Activated T-cell treated with anti-CD3 and anti-CD28 coated beads, Interleukin-2, amount 50 U/mL, for 72 hours (primary cell): ENCODE data around the gene DOCK1. TPM values are rescaled to one million over a fixed set of nuclear protein-coding genes. Genes with fewer than 3 reads are reported as not detected.

ENCODE experiments used
- ATAC-seq, 2 donors: fragments of 150-1000 bp; cut with Tn5 transposase; replicated peaks in 1 of 2; 2 replicates each; pipeline ENCODE4 v1.10.0; 2021; ENCODE audit warnings: moderate library complexity in 2 of 2, mild to moderate bottlenecking in 1 of 2
- DNase-seq, 2 donors: peaks; one replicate each; pipeline ENCODE4 v3.0.0; 2021 to 2022; ENCODE audit warnings: mixed read lengths in 1 of 2
- H3K27ac Mint-ChIP-seq: one replicate; pipeline ENCODE4 v1.8.0; 2022; ENCODE audit warnings: mild to moderate bottlenecking, moderate library complexity, mixed read lengths
- H3K27me3 Mint-ChIP-seq: one replicate; pipeline ENCODE4 v1.8.0; 2022; ENCODE audit warnings: low read depth, mixed read lengths
- H3K36me3 Mint-ChIP-seq, 2 donors: one replicate each; pipeline ENCODE4 v1.8.0; 2022; ENCODE audit warnings: mixed read lengths in 2 of 2, mild to moderate bottlenecking in 1 of 2; ENCODE audit not compliant: insufficient read depth in 2 of 2
- H3K4me1 Mint-ChIP-seq: one replicate; pipeline ENCODE4 v1.8.0; 2022; ENCODE audit warnings: low read depth, mixed read lengths
- H3K4me3 Mint-ChIP-seq, 2 donors: one replicate each; pipeline ENCODE4 v1.8.0; 2022; ENCODE audit warnings: mild to moderate bottlenecking in 2 of 2, mixed read lengths in 2 of 2, moderate library complexity in 2 of 2
- H3K9me3 Mint-ChIP-seq, 2 donors: one replicate each; pipeline ENCODE4 v1.8.0; 2022; ENCODE audit warnings: mixed read lengths in 2 of 2
- total RNA-seq, 2 donors: library from RNA; stranded (reverse); gene quantifications; one replicate each; pipeline ENCODE4 v1.2.3, GENCODE V29; 2022

The DOCK1 gene
- total RNA-seq, 2 donors from 2014 or later = 0.35 to 0.53 TPM

DNA sequence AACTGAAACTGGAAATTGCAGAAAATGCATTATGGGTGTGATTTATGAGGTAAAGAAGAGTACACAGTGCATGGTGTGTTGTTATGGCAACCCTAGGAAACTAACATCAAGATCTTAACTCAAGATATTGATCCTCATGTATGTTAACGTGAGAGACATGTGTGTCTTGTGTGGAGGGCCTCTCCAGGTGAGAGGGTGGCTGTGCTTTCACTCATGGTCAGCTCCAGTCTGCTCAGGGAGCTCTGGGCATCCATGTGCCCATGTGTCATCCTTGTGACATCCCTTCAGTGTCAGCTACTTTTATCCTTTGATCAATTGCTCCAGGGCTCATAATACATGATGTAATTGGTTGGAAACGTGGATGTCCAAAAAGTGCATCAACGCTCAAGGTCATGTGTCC, 316.1 kb downstream of the DOCK1 start:
- Mint-ChIP-seq H3K4me3 (no peak overlapping the region), H3K9me3 (no peaks in the 10 kb centered on the region), H3K27me3 (no peaks in the 10 kb centered on the region), H3K36me3 (no peaks in the 10 kb centered on the region), H3K27ac (no peak overlapping the region), H3K4me1 (no peaks in the 10 kb centered on the region)
- ATAC-seq (no peak), DNase-seq (no peak)

GRCh38 chr10:127227027-127227426, 321.8 kb downstream of the DOCK1 start:
- no peaks in the 10 kb centered on the region for H3K27me3 Mint-ChIP-seq
- no peak overlapping the region for H3K27ac Mint-ChIP-seq
- DNase-seq (no peak), ATAC-seq (no peak)
- H3K36me3 Mint-ChIP-seq = no peaks in the 10 kb centered on the region
- no peaks in the 10 kb centered on the region for H3K9me3 Mint-ChIP-seq
- H3K4me3 Mint-ChIP-seq = no peak overlapping the region
- H3K4me1 Mint-ChIP-seq = no peaks in the 10 kb centered on the region

DNA sequence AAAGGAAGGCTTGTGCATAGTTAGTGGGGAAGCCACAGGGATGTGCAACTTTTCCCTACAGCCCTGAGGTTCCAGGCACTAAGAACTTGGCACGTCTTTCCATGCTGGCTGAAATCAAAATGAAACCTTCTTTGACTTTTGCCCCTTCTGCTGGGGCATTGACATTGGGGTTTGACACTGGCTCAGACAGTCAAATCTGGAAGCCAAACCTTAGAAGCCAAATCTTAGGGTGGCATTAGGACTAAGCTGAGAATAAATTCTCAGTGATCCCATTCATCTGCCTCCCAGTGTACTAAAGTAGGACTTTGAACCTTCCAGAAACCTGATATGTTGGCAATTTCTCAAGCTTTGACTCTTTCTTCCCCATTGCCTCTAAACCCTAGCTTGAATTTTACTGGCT, 322.4 kb downstream of the DOCK1 start:
- H3K27me3 Mint-ChIP-seq = no peaks in the 10 kb centered on the region
- no peak overlapping the region for H3K4me3 Mint-ChIP-seq
- no peaks in the 10 kb centered on the region for H3K36me3 Mint-ChIP-seq
- no peak overlapping the region for H3K27ac Mint-ChIP-seq
- no peaks in the 10 kb centered on the region for H3K9me3 Mint-ChIP-seq
- H3K4me1 Mint-ChIP-seq = no peaks in the 10 kb centered on the region
- no peak for DNase-seq
- no peak for ATAC-seq

- H3K27me3 Mint-ChIP-seq = no peaks in the 10 kb centered on the region
- no peak overlapping the region for H3K27ac Mint-ChIP-seq
- no peaks in the 10 kb centered on the region for H3K4me1 Mint-ChIP-seq
- DNase-seq (no peak), ATAC-seq (no peak)
- H3K9me3 Mint-ChIP-seq = no peaks in the 10 kb centered on the region
- H3K36me3 Mint-ChIP-seq = no peaks in the 10 kb centered on the region
- H3K4me3 Mint-ChIP-seq = no peak overlapping the region
Observed at GRCh38 chr10:127228195-127228787, 323.1 kb downstream of the DOCK1 start.

DNA sequence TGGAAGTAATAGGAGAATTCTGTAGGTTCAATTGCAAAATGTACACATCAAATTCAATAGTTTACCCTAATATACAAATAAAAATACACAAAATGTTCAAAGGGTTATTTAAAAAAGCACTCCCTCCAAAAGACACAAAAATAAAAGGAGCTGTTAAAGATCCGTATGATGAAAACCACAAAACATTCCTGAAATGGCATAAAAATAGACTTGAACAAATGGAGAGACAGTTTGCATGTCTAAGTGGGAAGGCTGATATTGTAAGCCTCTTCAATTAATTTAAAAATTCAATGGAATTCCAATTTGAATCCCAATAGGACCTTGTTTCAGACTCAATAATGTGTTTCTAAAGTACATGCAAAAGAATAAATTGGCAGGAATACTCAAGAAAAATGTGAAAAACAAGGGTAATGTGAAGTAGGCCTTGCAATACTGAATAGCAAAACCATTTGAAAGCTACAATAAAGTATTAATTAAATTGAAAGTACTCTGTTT, 329.1 kb downstream of the DOCK1 start:
- ATAC-seq (no peak), DNase-seq (no peak)
- Mint-ChIP-seq H3K4me1 (no peaks in the 10 kb centered on the region), H3K27me3 (no peaks in the 10 kb centered on the region), H3K4me3 (no peak overlapping the region), H3K9me3 (no peaks in the 10 kb centered on the region), H3K27ac (no peak overlapping the region), H3K36me3 (no peaks in the 10 kb centered on the region)

GRCh38 chr10:127236266-127236665, 331.0 kb downstream of the DOCK1 start:
- ATAC-seq (no peak), DNase-seq (no peak)
- Mint-ChIP-seq H3K4me1 (no peaks in the 10 kb centered on the region), H3K4me3 (no peak overlapping the region), H3K27me3 (no peaks in the 10 kb centered on the region), H3K9me3 (no peaks in the 10 kb centered on the region), H3K36me3 (no peaks in the 10 kb centered on the region), H3K27ac (no peak overlapping the region)

GRCh38 chr10:127242914-127243313, 337.7 kb downstream of the DOCK1 start:
- DNase-seq (no peak), ATAC-seq (no peak)
- Mint-ChIP-seq H3K27ac (no peak overlapping the region), H3K4me3 (no peak overlapping the region), H3K27me3 (peaks cover 7% of the 10 kb centered on the region), H3K36me3 (no peaks in the 10 kb centered on the region), H3K9me3 (no peaks in the 10 kb centered on the region), H3K4me1 (no peaks in the 10 kb centered on the region)

DNA sequence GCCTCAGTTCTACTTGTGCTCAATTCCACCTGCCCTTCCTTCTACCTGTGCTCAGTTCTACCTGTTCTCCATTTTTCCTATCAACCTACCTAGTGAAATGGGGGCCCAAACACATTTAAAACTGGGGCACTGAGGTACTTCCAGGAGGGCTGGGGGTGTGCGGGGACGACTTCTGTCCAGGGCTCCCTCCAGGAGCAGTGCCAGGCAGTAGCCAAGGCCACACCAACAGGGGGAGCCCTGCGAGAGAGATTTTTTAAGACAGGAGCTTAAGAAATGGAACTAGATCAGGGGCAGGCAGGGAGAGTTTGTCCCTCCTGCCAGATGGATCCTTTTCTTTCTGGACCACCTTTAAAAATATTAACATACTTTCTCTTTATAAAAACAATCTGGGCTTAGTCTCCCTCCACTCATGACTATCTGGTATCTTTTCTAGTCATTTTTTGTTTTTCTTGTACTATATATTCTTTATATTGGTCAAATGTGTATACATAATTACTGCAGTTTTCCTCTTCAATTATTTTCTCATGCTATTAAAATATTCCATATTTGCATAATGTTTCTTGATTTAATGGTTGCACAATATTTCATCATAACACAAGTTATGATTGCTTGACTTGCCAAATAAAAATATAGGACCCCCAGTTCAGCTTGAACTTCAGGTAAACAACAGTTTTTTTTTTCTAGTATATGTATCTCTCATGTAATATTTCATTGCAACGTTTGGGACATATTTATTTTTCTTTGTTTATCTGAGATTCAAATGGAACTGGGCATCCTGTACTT, 338.5 kb downstream of the DOCK1 start:
- Mint-ChIP-seq H3K9me3 (no peaks in the 10 kb centered on the region), H3K27me3 (peaks cover 7% of the 10 kb centered on the region), H3K27ac (no peak overlapping the region), H3K4me3 (no peak overlapping the region), H3K4me1 (no peaks in the 10 kb centered on the region), H3K36me3 (no peaks in the 10 kb centered on the region)
- no peak for ATAC-seq
- peak; percentile 23 to 44 for DNase-seq

GRCh38 chr10:127245456-127245855, 340.2 kb downstream of the DOCK1 start:
- ATAC-seq = no peak
- peaks cover 7% of the 10 kb centered on the region for H3K27me3 Mint-ChIP-seq
- H3K9me3 Mint-ChIP-seq = no peaks in the 10 kb centered on the region
- no peak overlapping the region for H3K27ac Mint-ChIP-seq
- no peak for DNase-seq
- H3K4me3 Mint-ChIP-seq = no peak overlapping the region
- no peaks in the 10 kb centered on the region for H3K4me1 Mint-ChIP-seq
- no peaks in the 10 kb centered on the region for H3K36me3 Mint-ChIP-seq

DNA sequence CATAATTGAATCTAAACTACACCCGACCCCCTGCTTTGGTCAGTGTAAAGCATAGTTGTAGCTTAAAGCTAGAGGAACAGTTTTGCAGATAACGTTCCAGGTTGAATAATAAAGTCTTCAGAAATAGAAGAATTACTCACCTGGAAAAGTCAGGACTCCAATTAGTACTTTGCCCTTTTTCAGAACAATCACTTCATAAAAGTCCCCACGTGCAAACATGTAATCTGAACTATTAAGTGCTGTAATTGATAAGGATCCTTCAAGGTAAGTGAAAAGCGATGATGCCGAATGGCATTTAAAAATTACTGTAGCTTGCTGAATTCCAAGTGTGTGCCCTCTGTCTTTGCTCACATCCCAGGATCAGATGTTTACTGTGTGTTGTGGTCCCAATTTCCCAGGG, 344.8 kb downstream of the DOCK1 start:
- Mint-ChIP-seq H3K9me3 (no peaks in the 10 kb centered on the region), H3K27ac (no peak overlapping the region), H3K27me3 (no peaks in the 10 kb centered on the region), H3K4me1 (peaks cover 10% of the 10 kb centered on the region), H3K4me3 (no peak overlapping the region), H3K36me3 (peaks cover 0 to 1% of the 10 kb centered on the region in 2 donors)
- ATAC-seq (no peak), DNase-seq (no peak)

- Mint-ChIP-seq H3K27me3 (peaks cover under 1% of the 10 kb centered on the region), H3K4me3 (no peak overlapping the region)
- ATAC-seq = no peak
Observed at GRCh38 chr10:127252818-127253217, 347.6 kb downstream of the DOCK1 start.

GRCh38 chr10:127254276-127254675, 349.0 kb downstream of the DOCK1 start:
- Mint-ChIP-seq H3K27me3 (peaks cover 7% of the 10 kb centered on the region), H3K27ac (no peak overlapping the region), H3K9me3 (no peaks in the 10 kb centered on the region), H3K36me3 (peaks cover 0 to 1% of the 10 kb centered on the region in 2 donors), H3K4me1 (peaks cover 10% of the 10 kb centered on the region), H3K4me3 (peak overlapping the region in 1 of 2 donors; percentile 0)
- no peak for DNase-seq
- ATAC-seq = no peak

More at GRCh38 chr10:127252818-127253217, 347.6 kb downstream of the DOCK1 start:
- peaks cover 0 to 1% of the 10 kb centered on the region in 2 donors for H3K36me3 Mint-ChIP-seq
- H3K27ac Mint-ChIP-seq = no peak overlapping the region
- no peaks in the 10 kb centered on the region for H3K9me3 Mint-ChIP-seq
- peaks cover 10% of the 10 kb centered on the region for H3K4me1 Mint-ChIP-seq
- no peak for DNase-seq

- peaks cover 7% of the 10 kb centered on the region for H3K27me3 Mint-ChIP-seq
- H3K4me3 Mint-ChIP-seq = no peak overlapping the region
- ATAC-seq = no peak
- no peak for DNase-seq
- H3K36me3 Mint-ChIP-seq = peaks cover 0 to 5% of the 10 kb centered on the region in 2 donors
- H3K4me1 Mint-ChIP-seq = peaks cover 10% of the 10 kb centered on the region
- peaks cover 4 to 17% of the 10 kb centered on the region in 2 donors for H3K9me3 Mint-ChIP-seq
- no peak overlapping the region for H3K27ac Mint-ChIP-seq
Observed at GRCh38 chr10:127257395-127257794, 352.2 kb downstream of the DOCK1 start.
